GM19239 (cell line): ENCODE measurements around the gene AIPL1.
A peak's percentile ranks its signal among the peaks of the same experiment; 100 is the strongest.

ENCODE experiments used
- DNase-seq: peaks from one replicate; pipeline ENCODE4 v3.0.0; 2011; ENCODE audit warnings: low spot score; ENCODE audit not compliant: insufficient read length
- FAIRE-seq: peaks from 2 replicates; lab custom pipeline; 2011; peaks lifted over from hg19 to GRCh38; lab: Jason Lieb, UNC

The AIPL1 gene

DNA sequence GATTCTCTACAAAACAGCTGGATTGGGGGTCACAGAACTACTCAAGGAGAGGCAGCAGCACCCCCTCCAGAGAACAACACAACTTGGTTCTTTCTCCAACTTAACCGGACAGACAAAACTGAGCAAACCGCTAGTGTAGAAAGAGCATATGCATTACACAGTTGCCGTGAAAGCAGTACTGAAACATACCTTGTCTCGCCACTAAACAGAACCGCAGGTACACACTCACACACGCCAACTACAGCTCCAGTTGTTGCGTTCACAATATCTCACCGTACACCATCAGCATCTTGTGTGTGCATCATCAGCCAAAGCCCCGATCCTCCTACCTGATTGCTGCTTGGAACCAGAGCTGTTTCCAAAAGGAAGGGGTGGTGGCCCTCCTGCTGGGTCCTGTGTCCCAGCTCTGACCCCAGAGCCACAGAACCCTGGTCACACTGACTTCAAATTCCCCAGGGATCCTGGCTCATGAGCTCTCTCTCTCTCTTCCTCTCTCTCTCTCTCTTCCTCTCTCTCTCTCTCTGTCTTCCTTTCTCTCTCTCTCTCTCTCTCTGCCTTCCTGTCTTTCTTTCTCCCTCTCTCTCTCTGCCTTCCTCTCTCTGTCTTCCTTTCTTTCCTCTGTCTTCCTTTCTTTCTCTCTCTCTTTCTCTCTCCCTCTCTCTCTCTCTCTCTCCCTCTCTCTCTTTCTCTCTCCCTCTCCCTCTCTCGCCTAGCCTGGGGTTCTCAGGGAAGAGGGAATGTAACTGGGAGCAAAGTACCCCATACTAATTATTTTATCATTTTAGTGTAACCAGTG is 17.7 kb upstream of the AIPL1 start:
- FAIRE-seq (no peak), DNase-seq (no peak)

DNA sequence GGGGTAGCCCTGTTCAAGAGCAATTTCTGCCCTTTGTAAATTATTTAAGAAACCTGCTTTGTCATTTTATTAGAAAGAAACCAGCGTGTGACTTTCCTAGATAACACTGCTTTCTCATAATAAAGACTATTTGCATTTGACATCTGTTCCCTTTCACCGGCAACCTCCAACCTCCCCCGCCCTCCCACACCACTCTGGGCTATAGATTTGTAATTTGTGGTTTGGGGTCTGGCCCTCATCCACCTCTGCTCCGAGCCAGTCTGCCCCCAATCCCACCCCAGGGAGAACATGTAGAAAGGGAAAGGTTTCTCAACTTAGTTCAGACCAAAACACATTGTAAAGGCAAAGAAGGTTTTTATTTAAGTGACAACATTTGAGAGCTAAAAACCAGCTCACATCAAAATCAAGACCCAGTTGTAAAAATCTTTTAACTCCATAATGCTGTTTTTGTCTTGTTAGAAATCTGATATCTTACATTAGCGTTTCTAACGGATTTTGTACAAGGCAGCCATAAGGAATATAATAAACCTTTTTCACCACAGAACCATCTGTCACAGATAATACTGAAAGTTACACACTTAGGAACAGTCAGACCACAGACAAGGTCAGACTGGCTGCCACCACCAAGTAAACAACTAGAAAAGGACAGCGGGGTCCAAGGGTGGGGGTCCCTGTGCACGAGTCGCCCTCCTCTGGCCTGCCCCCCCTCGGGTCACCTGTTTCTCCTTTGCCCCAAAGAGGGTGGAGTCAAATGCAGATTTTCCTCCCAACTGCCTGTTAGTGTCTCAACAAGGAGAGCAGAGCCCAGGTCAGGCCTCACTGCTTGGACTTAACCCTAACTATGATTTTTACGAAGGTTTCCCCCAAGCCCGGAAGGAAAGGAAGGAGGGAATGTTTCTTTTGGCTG is 16.3 kb upstream of the AIPL1 start:
- FAIRE-seq (peak; percentile 83), DNase-seq (no peak)

DNA sequence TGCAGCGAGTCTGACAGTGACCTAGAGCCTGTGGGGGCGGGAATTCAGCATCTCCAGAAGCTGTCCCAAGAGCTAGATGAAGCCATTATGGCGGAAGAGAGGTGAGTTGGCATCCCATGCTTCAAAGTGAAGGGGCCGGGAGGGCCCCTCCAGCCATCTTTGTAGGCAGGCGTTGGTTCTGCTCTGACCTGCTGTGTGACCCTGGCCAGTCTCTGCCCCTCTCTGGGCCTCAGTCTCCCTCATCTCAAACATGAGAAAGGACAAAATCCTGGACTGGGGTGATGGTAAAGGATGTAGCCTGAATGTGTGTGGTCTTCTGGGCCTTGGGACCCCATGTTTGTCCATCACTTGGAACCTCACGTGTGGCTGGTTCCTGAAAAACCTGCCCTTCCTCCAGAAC is 14.4 kb upstream of the AIPL1 start:
- FAIRE-seq (no peak), DNase-seq (no peak)

DNA sequence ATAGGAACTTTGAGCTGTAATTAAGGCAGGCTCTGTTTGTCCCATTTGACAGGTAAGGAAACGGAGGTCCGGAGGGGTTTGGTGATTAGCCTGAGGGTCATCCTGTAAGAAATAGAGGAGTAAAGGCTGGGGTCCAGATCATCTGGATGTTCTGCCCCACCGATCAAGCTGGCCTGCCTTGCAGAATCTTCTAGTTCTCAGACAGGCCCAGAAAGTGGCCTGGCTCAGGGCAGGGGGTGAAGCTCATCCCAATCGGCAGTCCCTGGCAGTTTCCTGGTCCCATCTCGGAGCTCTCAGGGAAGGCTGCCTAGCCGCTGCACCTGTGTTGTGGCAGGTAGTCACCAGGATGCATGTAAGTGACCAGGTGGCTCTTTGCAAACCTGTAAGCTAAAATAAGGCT is 13.6 kb upstream of the AIPL1 start:
- DNase-seq, result no peak
- no peak for FAIRE-seq

DNA sequence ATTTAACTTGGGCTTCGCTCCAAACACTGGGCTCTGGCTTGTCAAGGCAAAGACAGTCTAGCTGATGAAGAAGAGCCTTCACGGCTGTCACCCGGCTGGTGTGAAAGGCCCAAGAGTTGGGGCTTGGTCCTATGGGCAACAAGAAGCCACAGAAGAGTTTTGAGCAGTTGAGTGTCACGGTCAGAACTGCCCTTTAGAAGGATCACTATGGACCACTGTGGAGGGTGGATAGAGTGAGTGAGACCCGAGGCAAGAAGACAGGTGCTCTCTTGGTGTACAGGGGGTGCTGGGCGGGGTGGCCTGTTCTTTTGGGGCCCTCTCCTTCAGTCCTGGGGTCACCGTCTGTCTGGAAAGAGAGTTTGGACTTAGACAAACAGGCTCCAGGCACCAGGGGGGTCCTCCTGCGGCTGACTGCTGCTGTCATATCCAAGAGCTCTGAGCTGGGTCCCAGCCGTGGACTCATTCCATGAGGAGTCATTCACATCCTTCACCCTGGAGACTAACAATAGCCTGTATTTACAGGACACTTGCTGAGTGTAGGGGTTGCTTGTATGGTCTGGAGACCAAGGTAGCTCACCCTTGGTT is 11.7 kb upstream of the AIPL1 start:
- FAIRE-seq (no peak), DNase-seq (no peak)

DNA sequence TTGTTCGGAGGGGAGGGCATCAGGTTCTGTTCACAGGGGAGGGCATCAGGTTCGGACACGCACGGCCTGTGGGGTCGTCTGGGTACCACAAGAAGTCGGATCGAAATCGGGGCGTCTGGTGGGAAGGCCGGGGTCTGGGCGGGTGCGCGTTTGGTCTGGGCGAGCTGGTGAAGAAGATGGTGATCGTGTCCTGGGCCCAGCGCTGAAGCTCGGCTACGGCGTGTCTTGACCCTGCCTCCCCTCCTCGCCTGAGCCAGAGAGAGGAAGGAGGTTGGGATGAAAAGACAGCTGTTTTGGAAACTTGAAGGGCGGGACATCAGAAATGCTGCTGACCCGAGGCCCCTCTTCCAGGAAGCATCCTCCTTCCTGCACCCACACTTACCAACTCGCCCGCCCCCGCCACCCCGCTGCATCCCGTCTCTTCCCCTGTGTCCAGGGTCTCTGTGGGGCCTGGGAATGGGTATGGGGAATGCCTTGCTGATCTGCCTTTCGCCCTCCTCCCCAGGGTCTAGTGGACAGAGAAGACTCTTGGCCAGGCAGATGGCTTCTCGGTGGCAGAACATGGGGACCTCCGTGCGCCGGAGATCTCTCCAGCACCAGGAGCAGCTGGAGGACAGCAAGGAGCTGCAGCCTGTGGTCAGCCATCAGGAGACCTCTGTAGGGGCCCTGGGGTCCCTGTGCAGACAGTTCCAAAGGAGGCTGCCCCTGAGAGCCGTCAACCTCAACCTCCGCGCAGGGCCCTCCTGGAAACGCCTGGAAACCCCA is 9.8 kb upstream of the AIPL1 start:
- no peak for DNase-seq
- no peak for FAIRE-seq

DNA sequence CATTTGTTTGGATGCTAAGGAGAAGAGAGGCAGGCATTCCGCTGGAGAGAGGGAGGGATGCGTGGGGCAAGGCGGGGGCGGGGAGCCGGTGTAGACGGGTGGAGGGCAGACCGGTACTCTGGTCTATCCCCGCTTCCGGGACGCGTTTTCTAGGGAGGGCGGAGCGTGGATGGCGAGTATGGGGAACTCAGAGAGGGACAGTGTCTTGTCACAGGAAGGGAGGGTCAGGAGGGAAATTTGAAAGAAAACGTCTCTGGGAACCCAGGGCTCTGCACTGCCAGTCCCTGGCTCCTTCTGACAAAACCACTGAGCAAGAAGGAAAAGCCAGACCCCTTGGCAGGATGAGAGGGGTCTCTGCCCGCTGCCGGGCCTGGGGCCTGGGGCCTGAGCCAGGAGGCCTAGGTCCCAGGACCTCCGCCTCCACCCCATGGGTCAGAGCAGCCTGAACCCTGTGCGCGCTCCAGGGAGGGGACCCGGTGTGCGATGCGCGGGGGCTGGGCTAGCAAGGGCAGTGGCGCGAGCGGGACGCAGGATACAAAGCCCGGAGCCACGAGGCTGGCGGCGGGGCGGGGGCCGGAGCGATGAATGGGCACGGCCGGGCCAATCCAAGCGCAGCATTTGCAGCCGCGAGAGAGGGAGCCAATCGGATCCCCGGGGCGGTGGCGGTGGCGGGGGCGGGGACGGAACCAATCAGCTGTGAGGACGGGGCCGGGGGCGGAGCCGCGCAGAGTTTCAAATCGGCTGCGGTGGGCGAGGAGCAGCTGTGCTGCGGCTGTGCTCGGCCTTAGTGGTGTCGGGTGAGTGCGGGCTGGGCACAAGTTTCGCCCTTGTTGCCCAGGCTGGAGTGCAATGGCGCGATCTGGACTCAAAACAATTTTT is 9.0 kb upstream of the AIPL1 start, which contains the start of gene PIMREG:
PIMREG (plus strand) TSS at position 764 of the 879 bp plus-strand sequence. CDS start 656 bp downstream, outside the sequence.
- DNase-seq (peak; percentile 95), FAIRE-seq (peak; percentile 98)

DNA sequence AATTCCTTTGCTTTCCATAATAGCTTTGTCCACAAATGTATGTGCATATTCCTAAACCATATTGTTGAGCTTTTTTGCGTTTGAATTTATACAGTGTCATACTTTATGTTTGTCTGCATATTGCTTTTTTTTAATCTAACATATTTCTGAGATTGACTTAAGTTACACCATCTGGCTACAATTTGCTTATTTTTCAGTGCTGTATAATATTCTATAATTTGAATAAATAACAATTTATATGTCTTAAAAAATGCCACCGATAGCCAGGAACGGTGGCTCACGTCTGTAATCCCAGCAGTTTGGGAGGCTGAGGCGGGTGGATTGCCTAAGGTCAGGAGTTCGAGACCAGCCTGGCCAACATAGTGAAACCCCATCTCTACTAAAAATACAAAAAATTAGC is 7.9 kb upstream of the AIPL1 start:
- FAIRE-seq, result no peak
- DNase-seq, result no peak

DNA sequence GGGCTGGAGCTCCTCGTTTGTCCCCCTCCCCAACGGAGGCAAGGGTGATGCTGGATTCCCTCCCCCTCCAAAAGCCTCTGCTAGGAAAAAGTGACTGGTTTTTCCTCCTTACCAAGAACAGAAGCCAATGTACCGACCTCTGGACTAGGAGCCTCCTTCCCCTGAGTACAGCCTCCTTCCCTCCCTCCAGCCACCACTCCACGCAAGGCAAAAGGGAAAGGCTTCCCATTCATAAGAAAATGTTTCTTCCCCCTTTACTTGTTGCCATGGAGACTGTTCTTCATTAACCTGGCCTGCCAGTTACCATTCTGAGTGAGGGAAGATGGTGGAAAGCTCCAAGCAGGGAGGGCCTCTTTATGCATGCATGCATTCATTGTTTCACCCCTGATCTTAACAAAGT is 5.0 kb upstream of the AIPL1 start:
- FAIRE-seq, result no peak
- DNase-seq, result no peak

DNA sequence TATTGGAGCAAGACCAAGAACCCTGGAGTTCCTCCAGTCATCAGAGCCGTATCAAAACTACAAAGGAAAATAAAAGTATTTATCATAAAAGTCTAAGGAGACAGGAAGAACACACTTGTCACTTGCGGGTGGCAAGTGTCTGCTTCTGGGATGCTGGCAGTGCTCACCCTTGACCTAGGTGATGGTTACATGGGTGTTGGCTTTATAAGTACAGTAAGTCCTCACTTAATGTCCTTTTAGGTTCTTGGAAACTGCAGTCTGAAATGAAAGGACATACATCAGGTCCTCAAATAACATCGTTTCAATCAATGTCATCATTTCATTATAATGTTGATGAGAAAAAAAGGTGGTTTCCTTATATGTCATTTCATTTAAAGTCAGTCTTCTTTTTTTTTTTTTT is 3.0 kb upstream of the AIPL1 start:
- DNase-seq (no peak), FAIRE-seq (no peak)

DNA sequence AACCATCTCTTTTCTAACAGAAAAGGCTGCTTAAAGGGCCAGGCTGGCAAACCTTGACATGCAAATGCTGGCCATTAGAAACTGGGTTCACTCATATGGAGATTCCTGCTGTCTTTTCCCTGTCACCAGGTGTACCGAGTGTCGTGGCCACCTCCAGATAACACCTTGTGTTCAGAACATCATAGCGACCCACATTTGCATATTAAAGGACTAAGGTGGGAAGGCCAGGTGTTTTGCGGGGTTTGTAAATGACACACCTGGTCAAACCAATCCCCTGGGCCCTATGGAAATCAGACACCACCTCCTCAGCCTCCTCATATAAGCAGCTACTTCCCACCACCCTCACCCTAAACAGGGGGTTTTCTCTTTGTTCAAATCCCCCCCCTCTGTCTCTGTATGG is 2.5 kb upstream of the AIPL1 start:
- FAIRE-seq (no peak), DNase-seq (no peak)

DNA sequence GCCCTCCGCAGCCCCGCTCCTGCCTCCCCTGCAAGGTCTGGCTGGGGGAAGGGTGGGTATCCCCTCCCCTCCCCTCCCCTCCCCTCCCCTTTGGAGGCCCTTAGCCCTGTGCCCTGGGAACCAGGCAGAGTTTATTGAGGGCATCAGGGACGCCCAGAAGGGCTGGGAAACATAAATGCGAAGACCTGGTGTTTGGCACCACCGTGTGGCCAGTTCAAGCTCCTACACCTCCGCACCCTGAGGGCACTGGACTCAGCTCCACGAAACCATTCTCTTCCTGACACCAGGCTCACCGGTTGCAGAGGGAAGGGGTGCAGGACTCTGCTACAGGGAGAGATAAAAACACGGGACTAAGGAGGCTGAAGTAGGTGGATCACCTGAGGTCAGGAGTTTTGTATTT is 1.0 kb upstream of the AIPL1 start:
- DNase-seq (peak; percentile 70), FAIRE-seq (peak; percentile 86)

DNA sequence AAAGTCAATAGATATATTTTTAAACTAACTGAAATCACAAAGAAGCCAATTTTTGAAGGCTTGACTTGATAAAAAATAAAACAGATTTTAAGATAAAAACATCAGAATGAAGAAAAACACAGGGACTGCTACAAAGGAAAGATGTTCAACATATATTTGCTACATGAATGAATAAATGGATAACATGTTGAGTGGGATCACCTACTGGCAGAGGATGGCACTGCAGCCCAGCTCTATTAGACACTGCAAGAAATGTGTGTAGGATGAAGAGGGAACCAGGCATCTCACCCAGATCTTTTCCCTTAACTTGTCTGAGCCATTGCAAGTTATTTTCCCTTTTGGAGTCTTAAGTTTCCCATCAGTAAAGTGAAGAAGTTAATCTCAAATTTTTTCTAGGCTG is 4.2 kb downstream of the AIPL1 start:
- no peak for DNase-seq

DNA sequence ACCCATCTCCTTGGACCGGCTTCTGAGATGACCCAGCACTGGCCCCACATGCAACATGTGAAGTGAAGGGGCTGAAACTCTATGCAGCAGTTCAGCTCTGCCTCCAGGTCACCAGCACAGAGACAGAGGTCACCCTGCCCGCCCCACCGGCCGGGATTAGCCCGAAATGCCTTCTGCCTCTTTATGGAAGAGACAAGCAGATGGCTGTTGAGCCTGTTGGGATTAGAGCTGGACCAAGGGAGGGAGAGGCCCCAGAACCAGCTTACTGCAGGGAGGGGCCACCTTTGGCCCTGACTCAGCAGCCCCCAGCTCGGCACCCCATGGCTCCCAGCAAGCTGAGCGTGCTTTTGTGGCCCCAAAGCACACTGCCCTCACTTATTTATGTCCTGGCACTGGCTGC is 5.7 kb downstream of the AIPL1 start:
- FAIRE-seq (no peak), DNase-seq (no peak)

More for the DNA sequence above, 4.2 kb downstream of the AIPL1 start:
- FAIRE-seq, result no peak

DNA sequence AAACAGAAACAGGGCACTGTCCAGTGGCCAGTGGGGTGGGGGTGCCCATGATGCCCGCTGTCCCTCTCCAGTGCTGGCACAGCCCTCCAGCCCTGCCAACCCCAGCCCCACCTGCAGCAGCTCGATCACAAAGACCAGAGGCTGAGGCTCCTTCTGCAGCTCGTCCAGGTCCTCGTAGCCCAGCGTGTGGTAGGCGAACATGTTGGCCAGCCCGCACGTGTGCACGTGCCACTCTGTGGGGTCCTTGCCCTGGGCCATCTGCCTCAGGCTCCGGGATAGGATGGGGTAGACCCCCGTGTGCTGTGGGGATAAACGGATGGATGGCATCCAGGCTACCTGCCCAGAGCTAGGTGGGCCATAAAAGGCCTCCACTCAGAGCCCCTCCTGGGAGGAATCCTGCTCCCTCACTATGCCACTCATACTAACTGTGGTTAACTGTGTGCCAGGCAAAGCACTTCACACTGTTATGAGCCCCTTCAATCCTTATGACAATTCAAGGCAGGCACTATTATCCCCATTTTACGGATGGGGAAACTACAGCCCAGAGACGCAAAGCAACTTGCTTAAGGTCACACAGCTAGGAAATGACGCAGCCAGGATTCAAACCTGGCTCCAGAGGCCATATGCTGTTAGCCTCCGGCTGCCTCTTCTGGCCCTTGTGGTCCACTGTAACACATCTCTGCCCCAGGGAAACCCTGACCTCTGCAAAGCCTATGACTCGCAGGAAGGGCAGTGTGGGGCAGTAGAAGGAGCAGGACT is 6.5 kb downstream of the AIPL1 start:
- FAIRE-seq, result no peak

DNA sequence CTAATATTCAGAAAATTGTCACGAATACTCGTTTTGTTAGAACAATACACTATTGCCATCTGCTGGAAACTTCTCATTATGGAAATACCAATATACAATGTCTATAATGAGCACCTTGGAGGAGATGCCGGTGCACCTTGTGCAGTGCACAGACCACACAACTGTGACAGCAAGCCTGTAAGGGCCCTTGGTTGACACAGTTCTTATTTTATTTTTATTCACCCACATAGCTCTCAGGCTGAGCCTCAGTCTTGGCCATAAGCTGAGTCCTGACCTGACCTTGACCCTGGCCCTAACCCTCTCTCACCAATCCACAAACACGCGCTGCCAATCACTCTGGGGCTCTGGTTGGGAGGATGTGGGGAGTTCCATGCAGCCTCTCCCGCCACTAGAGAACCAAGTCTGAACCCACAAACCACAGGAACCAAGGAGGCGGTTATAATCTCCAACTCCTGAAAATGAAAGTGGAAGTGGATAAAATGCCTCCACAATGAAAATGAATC is 7.6 kb downstream of the AIPL1 start:
- FAIRE-seq, result no peak
- peak; percentile 43 for DNase-seq

More for the DNA sequence above, 6.5 kb downstream of the AIPL1 start:
- DNase-seq, result no peak

DNA sequence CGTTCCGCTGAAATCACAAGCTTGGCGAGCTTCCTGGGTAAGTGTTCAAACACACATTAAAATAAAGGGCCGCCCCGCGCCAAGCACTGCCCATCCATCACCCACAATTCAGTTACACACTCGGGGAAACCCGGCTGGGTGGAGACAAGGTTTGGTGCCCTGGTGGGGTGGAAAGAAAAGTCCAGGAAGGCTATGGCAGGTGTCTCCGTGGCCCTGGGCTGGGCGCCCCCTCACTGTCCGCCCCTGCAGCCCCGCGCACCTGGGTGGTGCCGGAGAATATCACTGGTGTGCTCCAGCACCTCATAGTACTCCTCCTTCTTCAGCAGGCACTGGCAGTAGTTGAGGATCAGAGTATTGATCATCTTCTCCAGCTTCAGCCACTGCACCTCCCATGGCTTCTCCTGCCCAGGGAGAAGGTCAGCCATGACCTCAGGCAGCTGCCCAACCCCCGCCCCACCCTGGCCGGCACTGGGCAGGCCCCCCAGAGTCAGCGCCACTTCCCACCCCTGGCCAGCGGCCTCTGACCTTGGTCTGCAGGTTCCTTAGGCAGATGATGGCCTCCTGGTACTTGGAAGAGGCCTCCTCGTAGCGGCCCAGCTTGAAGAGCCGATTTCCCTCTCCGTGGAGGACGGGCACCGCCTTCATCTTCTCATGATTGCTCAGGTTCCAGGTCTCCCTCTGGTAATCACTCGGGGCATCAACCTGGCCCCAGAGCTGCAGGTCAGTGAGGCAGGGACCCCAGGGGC is 8.4 kb downstream of the AIPL1 start:
- FAIRE-seq (no peak), DNase-seq (no peak)

DNA sequence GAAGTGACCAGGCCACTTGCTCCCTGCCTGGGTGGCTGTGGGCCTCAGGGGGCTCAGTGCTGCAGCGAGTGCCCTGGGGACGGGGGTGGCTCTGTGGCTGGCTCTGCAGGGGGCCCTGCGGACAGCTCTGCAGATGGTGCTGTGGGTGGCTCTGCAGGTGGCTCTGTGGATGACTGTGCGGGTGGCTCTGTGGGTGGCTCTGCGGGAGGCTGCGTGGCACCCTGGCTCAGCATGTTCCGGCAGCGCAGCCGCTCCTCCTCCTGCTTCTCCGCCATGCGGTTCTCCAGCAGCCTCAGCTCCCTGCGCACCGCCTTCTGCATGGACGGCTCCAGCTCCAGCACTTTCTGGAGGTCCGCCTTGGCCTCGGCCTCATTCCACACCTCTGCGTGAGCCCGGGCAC is 9.5 kb downstream of the AIPL1 start:
- FAIRE-seq (no peak), DNase-seq (no peak)
